Measurements from ENCODE around the gene RNU6-9.

RNU6-9 gene

DNA sequence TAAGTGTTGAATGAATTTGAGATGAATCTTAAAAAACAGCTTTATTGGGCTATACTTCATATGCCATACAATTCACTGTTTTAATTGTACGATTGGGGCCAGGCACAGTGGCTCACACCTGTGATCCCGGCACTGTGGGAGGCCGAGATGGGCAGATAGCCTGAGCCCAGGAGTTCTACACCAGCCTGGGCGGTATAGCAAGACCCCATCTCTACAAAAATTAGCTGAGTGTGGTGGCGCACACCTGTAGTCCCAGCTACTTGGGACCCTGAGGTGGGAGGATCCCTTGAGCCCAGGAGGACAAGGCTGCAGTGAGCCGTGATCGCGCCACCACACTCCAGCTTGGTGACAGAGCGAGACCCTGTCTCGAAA lies 42.9 kb downstream of the RNU6-9 start:
- DNase-seq (ENCODE audit: low read depth) = no peak

DNA sequence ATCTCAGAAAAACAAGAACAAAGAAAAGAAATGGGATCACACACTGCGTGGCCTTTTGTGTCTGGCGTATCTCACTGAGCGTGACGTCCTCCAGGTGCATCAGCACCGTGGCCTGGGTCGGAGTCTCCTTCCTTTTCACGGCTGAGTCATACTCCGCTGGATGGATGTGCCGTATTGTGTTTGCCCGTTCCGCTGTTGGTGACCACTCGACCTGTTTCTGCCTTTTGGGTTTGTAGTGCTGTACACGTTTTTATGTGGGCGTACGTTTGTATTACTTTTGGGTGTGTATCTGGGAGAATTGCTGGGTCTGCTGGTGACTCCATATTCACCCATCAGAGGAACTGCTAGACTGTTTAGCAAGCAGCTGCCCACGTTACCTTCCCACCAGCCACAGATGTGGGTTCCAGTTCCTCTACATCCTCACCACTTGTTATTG lies 44.0 kb downstream of the RNU6-9 start:
- DNase-seq (ENCODE audit: low read depth) = no peak

DNA sequence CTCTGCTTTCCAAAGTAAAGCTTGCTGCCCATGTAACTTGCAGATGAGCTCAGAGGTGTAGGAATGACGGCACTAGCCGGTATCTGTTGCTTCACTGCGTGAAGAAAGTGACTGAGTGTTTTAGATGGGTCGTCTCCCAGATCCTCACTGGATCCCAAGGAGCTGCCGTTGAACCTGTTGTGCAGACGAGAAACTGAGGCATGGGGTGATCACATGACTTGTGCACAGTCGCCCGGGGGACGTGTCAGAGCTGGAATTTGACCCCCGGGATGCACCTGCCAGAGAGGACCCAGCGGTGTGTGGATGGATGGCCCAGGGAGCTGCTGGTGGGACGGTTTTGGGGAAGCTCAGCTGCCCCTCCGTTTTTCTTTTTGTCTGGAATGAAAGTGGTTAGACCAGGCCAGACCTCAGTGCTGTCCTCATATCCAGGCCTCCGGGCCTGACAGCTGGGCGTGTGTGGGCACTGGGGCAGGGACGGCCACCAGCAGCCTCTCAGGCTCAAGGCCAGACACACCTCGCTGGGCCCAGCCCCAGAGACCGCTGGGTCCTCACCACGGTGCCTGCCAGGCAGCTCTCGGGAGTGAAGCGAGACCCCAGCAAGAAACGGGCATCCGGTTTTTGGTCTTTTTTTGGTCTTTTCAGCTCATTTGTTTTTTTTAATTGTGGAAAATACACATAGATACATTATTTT lies 45.1 kb downstream of the RNU6-9 start:
- no peak for DNase-seq (ENCODE audit: low read depth)

- DNase-seq (ENCODE audit: low read depth) = no peak
These were observed 46.2 kb downstream of the RNU6-9 start for GRCh38 chr19:939439-939838.

DNA sequence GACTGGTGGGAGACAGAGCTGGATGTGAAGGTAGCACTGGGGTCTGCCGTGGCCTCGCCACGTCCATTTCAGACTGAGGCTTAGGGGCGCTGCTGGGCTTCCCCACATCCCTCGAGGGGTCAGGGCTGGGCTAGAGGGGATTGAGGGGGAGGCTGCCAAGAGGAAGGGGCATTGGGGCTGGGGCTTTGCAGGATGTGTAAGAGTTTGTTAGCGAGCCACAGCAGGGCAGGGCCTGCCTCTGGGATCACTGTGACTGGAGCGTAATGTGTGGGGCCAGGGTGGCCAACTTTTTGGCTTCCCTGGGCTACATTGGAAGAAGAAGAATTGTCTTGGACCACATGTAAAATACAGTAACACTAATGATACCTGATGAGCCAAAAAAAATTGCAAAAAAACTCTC lies 46.6 kb downstream of the RNU6-9 start:
- DNase-seq (ENCODE audit: low read depth) = no peak

DNA sequence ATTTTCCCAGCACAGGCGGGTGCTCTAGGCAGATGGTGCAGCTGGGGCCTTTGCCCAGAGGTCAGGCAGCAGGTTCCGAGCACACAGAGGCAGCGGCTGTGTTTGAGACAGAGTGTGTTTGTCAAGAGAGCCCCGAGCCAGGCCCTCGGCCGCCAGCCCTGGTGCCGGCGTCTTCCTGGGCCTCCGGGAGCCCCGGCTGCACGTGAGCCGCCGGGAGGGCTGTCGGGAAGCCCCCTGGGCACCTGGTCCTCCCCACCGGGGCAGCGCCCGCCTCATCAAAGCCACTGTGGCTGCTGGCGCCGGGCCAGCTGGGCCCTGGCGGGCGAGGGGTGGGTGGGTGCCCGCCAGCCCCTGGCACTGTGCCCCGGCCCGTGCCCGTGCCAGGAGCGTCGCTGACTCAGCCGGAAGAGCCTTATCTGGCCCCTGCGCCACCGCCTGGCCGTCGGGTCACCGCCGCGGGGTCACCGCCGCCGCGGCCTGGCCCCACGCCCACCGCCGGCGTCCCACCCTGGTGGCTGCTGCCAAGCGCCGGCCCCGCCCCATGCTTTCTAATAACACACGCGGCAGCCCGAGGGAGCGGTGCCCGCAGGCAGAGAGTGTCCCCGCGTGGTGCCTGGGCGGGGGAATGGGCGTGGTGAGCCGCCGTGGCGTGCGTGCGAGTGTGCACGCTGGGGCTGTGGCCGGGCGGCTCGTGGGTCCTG lies 47.5 kb downstream of the RNU6-9 start:
- DNase-seq (ENCODE audit: low read depth) = no peak

GRCh38 chr19:941292-942132 lies 48.2 kb downstream of the RNU6-9 start:
- no peak for DNase-seq (ENCODE audit: low read depth)

- DNase-seq (ENCODE audit: low read depth) = no peak
These were observed 48.9 kb downstream of the RNU6-9 start for GRCh38 chr19:942133-942645.
